ACHN (cell line): ENCODE measurements around the gene CAMSAP1.
"Not testable (repeated sequence)": the region's sequence is repeated elsewhere in the genome, so short reads cannot be mapped to it uniquely, and the experiment has no call there.

Experiments used
- DNase-seq: peaks from one replicate; pipeline ENCODE4 v3.0.0-alpha.2; 2015
- in situ Hi-C: cut with HindIII; loops from 2 replicates; pipeline ENCODE4 v1.10.0; 2017; ENCODE audit warnings: low sequenced_read_pairs, low pct_ligation_motif_present, low pct_unique_long_range_greater_than_20kb

The CAMSAP1 gene

GRCh38 chr9:135924628-135925338, 17.4 kb upstream of the CAMSAP1 start:
- in situ Hi-C loops = no loop called here

GRCh38 chr9:135923508-135923907, 16.2 kb upstream of the CAMSAP1 start:
- in situ Hi-C loops = no loop called here
- no peak for DNase-seq

More at GRCh38 chr9:135924628-135925338, 17.4 kb upstream of the CAMSAP1 start:
- DNase-seq = no peak

GRCh38 chr9:135921749-135922310, 14.5 kb upstream of the CAMSAP1 start:
- in situ Hi-C loops = no loop called here

GRCh38 chr9:135920973-135921585, 13.7 kb upstream of the CAMSAP1 start:
- in situ Hi-C loops = no loop called here
- no peak for DNase-seq

More at GRCh38 chr9:135921749-135922310, 14.5 kb upstream of the CAMSAP1 start:
- DNase-seq = no peak

GRCh38 chr9:135920256-135920930, 13.0 kb upstream of the CAMSAP1 start:
- DNase-seq = no peak

GRCh38 chr9:135919318-135919890, 12.1 kb upstream of the CAMSAP1 start:
- no peak for DNase-seq
- in situ Hi-C loops = no loop called here

More at GRCh38 chr9:135920256-135920930, 13.0 kb upstream of the CAMSAP1 start:
- in situ Hi-C loops = no loop called here

GRCh38 chr9:135916227-135916626, 8.9 kb upstream of the CAMSAP1 start:
- DNase-seq, in situ Hi-C loops: not testable (repeated sequence)

- in situ Hi-C loops = no loop called here
- DNase-seq = no peak
Observed at GRCh38 chr9:135914921-135915320, 7.6 kb upstream of the CAMSAP1 start.

- in situ Hi-C loops, DNase-seq: not testable (repeated sequence)
Observed at GRCh38 chr9:135911233-135911632, 3.9 kb upstream of the CAMSAP1 start.

- in situ Hi-C loops = no loop called here
Observed at GRCh38 chr9:135910757-135911156, 3.4 kb upstream of the CAMSAP1 start.

GRCh38 chr9:135910216-135910615, 2.9 kb upstream of the CAMSAP1 start:
- in situ Hi-C loops = no loop called here
- no peak for DNase-seq

More at GRCh38 chr9:135910757-135911156, 3.4 kb upstream of the CAMSAP1 start:
- no peak for DNase-seq

- no peak for DNase-seq
- in situ Hi-C loops = no loop called here
Observed at GRCh38 chr9:135909371-135909770, 2.0 kb upstream of the CAMSAP1 start.

- in situ Hi-C loops = no loop called here
Observed at GRCh38 chr9:135908754-135909204, 1.4 kb upstream of the CAMSAP1 start.

GRCh38 chr9:135908093-135908753, 877 bp upstream of the CAMSAP1 start:
- in situ Hi-C loops = no loop called here
- DNase-seq = peak; percentile 6

More at GRCh38 chr9:135908754-135909204, 1.4 kb upstream of the CAMSAP1 start:
- no peak for DNase-seq

- DNase-seq = peak; percentile 38
- in situ Hi-C loops = no loop called here
Observed at GRCh38 chr9:135907006-135907430, 328 bp downstream of the CAMSAP1 start.

- in situ Hi-C loops = no loop called here
- DNase-seq = peak; percentile 37
Observed at GRCh38 chr9:135906291-135907005, 898 bp downstream of the CAMSAP1 start.

- in situ Hi-C loops = no loop called here
- peak; percentile 34 for DNase-seq
Observed at GRCh38 chr9:135905380-135906258, 1.7 kb downstream of the CAMSAP1 start.
